ENCODE results near the gene CD55. TPM values are rescaled to one million over a fixed set of nuclear protein-coding genes. Genes with fewer than 3 reads are reported as not detected.

Gene CD55
- total RNA-seq (100 to 1,000 TPM in 1 of 5 donors, 10 to 100 TPM in 3, 1 to 10 TPM in 1; 8.1 to 168 (median 53.6) TPM), polyA plus RNA-seq (10 to 100 TPM; 10.5 to 18.6 (median 17.7) TPM)
- long read RNA-seq, donor 1, partial matches to known transcripts, result 23 of 31 reads
- long read RNA-seq, donor 1, other reads (novel, unspliced or antisense), result 8 of 31 reads
- long read RNA-seq, donor 2, partial matches to known transcripts, result 0 of 6 reads
- long read RNA-seq, donor 2, other reads (novel, unspliced or antisense), result 6 of 6 reads
- long read RNA-seq, donor 3, result 0 reads
- long read RNA-seq, donor 4, result 0 reads
- long read RNA-seq, donor 5, partial matches to known transcripts, result 6 of 11 reads
- long read RNA-seq, donor 5, other reads (novel, unspliced or antisense), result 5 of 11 reads
- long read RNA-seq, donor 6, result 0 reads
- long read RNA-seq, donor 7, partial matches to known transcripts, result 0 of 9 reads
- long read RNA-seq, donor 7, other reads (novel, unspliced or antisense), result 9 of 9 reads
- long read RNA-seq, donor 8, result 0 reads
- long read RNA-seq, donor 9, result 0 reads
- long read RNA-seq, donor 10, partial matches to known transcripts, result 6 of 11 reads
- long read RNA-seq, donor 10, other reads (novel, unspliced or antisense), result 5 of 11 reads

DNA sequence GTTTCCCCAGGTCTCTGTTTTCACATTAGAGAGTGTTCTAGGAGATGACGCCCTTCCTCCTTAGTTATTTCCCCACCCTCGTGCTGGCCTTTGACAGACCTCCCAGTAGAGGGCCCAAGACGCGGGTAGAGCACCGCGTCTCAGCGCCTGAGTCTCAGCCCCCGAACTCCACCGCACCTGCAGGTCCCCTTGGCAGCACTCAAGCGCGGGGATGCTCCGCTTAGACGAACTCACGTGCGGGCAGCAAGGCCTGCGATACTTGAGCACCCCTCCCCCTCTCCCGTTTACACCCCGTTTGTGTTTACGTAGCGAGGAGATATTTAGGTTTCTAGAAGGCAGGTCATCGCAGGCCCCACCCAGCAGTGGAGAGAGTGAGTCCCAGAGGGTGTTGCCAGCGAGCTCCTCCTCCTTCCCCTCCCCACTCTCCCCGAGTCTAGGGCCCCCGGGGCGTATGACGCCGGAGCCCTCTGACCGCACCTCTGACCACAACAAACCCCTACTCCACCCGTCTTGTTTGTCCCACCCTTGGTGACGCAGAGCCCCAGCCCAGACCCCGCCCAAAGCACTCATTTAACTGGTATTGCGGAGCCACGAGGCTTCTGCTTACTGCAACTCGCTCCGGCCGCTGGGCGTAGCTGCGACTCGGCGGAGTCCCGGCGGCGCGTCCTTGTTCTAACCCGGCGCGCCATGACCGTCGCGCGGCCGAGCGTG, at the start of gene CD55:
CD55 (plus strand) TSS at position 600 of the 711 bp plus-strand sequence; CDS start at position 688, 88 bp downstream.
- Histone ChIP-seq H3K27me3 (no peaks in the 10 kb centered on the region), H3K9me3 (no peaks in the 10 kb centered on the region), H3K4me1 (peaks cover 18 to 60% (median 36%) of the 10 kb centered on the region in 4 donors), H3K4me3 (peak within 1 kb of the TSS; percentile 69 to 91 (median 75)), H3K27ac (peak within 1 kb of the TSS; percentile 87 to 97 (median 94)), H3K36me3 (peaks cover 3 to 26% (median 10%) of the 10 kb centered on the region in 4 donors)
- intact Hi-C loops (cut with DNase I; ENCODE audit: low total_unique reads), result no loop called here
- WGBS, 5 donors, result 1% methylated on average over 48 to 53 of the region's 53 CpGs
- peak; percentile 93 to 98 for DNase-seq
- TF ChIP-seq EP300 (IDR thresholded peaks at IDR 0.05) (peak; percentile 9), POLR2AphosphoS5 (IDR thresholded peaks at IDR 0.05) (peak; percentile 22 to 98 (median 97)), CTCF (IDR thresholded peaks at IDR 0.05) (no peak), POLR2A (IDR thresholded peaks at IDR 0.05) (peak in 1 of 4 donors; percentile 71)

DNA sequence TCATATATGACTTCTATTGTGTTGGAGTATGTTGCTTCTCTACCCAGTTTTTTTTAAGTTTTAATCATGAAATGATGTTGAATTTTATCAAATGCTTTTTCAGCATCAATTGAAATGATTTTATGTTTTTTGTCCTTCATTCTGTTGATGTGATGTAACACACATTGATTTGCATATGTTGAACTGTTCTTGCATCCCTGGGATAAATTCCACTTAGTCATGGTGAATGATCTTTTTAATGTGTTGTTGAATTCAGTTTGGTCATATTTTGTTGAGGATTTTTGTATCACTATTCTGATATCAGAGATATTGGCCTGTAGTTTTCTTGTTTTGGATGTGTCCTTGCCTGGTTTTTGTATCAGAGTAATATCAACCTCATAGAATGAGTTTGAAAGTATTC, 46.6 kb upstream of the CD55 start:
- intact Hi-C loops (cut with DNase I; ENCODE audit: low total_unique reads), result no loop called here
- DNase-seq, result no peak
- TF ChIP-seq EP300 (IDR thresholded peaks at IDR 0.05), result no peak
- TF ChIP-seq POLR2A (IDR thresholded peaks at IDR 0.05), result no peak
- TF ChIP-seq CTCF (IDR thresholded peaks at IDR 0.05), result no peak
- TF ChIP-seq POLR2AphosphoS5 (IDR thresholded peaks at IDR 0.05), result no peak
- H3K27ac ChIP-seq, result no peak overlapping the region
- H3K27me3 ChIP-seq, result no peaks in the 10 kb centered on the region
- H3K4me1 ChIP-seq, result no peaks in the 10 kb centered on the region
- no peak overlapping the region for H3K4me3 ChIP-seq
- H3K36me3 ChIP-seq, result no peaks in the 10 kb centered on the region
- peaks cover 0 to 7% (median 2%) of the 10 kb centered on the region in 4 donors for H3K9me3 ChIP-seq

DNA sequence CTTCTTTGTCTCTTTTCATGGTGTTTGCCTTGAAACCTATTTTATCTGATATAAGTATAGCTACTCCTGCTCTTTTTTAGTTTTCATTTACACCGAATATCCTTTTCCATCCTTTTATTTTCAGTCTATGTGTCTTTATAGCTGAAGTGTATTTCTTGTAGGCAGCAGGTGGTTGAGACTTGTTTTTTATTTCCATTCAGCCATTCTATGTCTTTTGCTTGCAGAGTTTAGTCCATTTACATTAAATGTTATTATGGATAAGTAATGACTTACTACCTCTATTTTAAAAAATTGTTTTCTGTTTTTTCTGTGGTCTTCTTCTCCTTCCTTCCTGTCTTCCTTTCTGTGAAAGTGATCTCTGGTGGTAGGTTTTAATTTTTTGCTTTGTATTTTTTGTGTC, 45.0 kb upstream of the CD55 start:
- no peak for TF ChIP-seq POLR2A (IDR thresholded peaks at IDR 0.05)
- TF ChIP-seq EP300 (IDR thresholded peaks at IDR 0.05), result no peak
- TF ChIP-seq POLR2AphosphoS5 (IDR thresholded peaks at IDR 0.05), result no peak
- no peak for TF ChIP-seq CTCF (IDR thresholded peaks at IDR 0.05)
- no peak for DNase-seq
- Histone ChIP-seq H3K27ac (no peak overlapping the region), H3K36me3 (no peaks in the 10 kb centered on the region), H3K9me3 (peaks cover 0 to 7% (median 2%) of the 10 kb centered on the region in 4 donors), H3K4me1 (no peaks in the 10 kb centered on the region), H3K4me3 (no peak overlapping the region), H3K27me3 (no peaks in the 10 kb centered on the region)
- intact Hi-C loops (cut with DNase I; ENCODE audit: low total_unique reads), result no loop called here
- WGBS, 5 donors, result 90 to 97% (median 95%) methylated on average over 1 of the region's 1 CpG

DNA sequence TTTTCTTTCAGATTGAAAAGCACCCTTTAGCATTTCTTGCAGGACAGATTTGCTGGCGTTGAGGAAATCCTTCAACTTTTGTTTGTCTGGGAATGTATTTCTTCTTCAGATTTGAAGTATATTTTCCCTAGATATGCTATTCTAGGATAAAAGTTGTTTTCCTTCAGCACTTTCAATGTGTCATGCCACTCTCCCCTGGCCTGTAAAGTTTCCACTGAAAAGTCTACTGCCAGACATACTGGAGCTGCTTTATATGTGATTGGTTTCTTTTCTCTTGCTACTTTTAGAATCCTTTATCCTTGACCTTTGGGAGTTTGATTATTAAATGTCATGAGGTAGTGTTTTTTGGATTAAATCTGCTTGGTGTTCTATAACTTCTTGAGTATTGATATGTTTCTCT, 44.2 kb upstream of the CD55 start:
- no peak for DNase-seq
- no peak for TF ChIP-seq POLR2A (IDR thresholded peaks at IDR 0.05)
- TF ChIP-seq EP300 (IDR thresholded peaks at IDR 0.05), result no peak
- no peak for TF ChIP-seq CTCF (IDR thresholded peaks at IDR 0.05)
- no peak for TF ChIP-seq POLR2AphosphoS5 (IDR thresholded peaks at IDR 0.05)
- Histone ChIP-seq H3K4me1 (peaks cover 0 to 5% (median under 1%) of the 10 kb centered on the region in 4 donors), H3K27me3 (no peaks in the 10 kb centered on the region), H3K9me3 (peaks cover 0 to 7% (median 2%) of the 10 kb centered on the region in 4 donors), H3K4me3 (no peak overlapping the region), H3K36me3 (no peaks in the 10 kb centered on the region), H3K27ac (no peak overlapping the region)
- WGBS, 5 donors, result 34 to 73% (median 53%) methylated on average over 1 of the region's 1 CpG
- intact Hi-C loops (cut with DNase I; ENCODE audit: low total_unique reads), result no loop called here
